Thyroid gland (tissue), 4 donors: ENCODE results near the gene CRYBA4. TPM values are rescaled to one million over a fixed set of nuclear protein-coding genes. Genes with fewer than 3 reads are reported as not detected.
A peak's percentile ranks its signal among the peaks of the same experiment; 100 is the strongest.

Source experiments
- DNase-seq, 2 donors: peaks; one replicate each; pipeline ENCODE4 v3.0.0-alpha.2; 2019
- H3K27ac ChIP-seq, 3 donors: fragments of 200-600 bp; sonication (generic); 1 replicate in 2 of 3; 2 replicates in 1 of 3; pipeline ENCODE4 v1.5.1; 2016 to 2019; ENCODE audit warnings: mild to moderate bottlenecking in 1 of 3, moderate library complexity in 1 of 3
- H3K27me3 ChIP-seq: fragments of 200-600 bp; sonication (generic); one replicate; pipeline ENCODE4 v1.5.1; 2019
- H3K36me3 ChIP-seq, 2 donors: fragments of 200-600 bp; sonication (generic); one replicate each; pipeline ENCODE4 v1.5.1; 2016 to 2019
- H3K4me1 ChIP-seq, 2 donors: fragments of 200-600 bp; sonication (generic); one replicate each; pipeline ENCODE4 v1.5.1; 2017 to 2019
- H3K4me3 ChIP-seq, 3 donors: fragments of 200-600 bp; sonication (generic); replicated peaks in 1 of 3; 1 replicate in 2 of 3; 2 replicates in 1 of 3; pipeline ENCODE4 v1.5.1; 2016; ENCODE audit warnings: mild to moderate bottlenecking in 1 of 3
- H3K9me3 ChIP-seq: fragments of 200-600 bp; sonication (generic); one replicate; pipeline ENCODE4 v1.5.1; 2017
- POLR2A ChIP-seq, 2 donors: fragments of 450-650 bp; IDR thresholded peaks; one replicate each; pipeline ENCODE4 v1.6.1; 2017; ENCODE audit warnings: antibody characterized with exemption in 2 of 2, mild to moderate bottlenecking in 2 of 2, moderate library complexity in 1 of 2
- WGBS, 2 donors: methylation state at CpG; one replicate each; pipeline ENCODE4 v1.1.5; 2017; 5-methylcytosine and 5-hydroxymethylcytosine counted together
- intact Hi-C: fragments of 100-400 bp; cut with DNase I; formaldehyde crosslinking; loops from one replicate; pipeline ENCODE4 v1.15.1; 2023
- total RNA-seq, 4 donors: library from RNA; depleted of rRNA; stranded (reverse); fragments of >200 nt; gene quantifications; one replicate each; pipeline ENCODE4 v1.2.3, GENCODE V29; 2016
- TF ChIP-seq, protein P1 (sequence below), 6 experiments: fragments of 200-600 bp in 3 of 6; fragments of 450-650 bp in 3 of 6; sonication (generic) in 3 of 6; IDR thresholded peaks; one replicate each; pipeline ENCODE4 v1.5.1; 2016 to 2019; ENCODE audit warnings: antibody characterized with exemption in 6 of 6, mild to moderate bottlenecking in 2 of 6, inconsistent platforms in 1 of 6, moderate library complexity in 1 of 6

Gene CRYBA4
- total RNA-seq, 4 donors from 2014 or later: not detected

DNA sequence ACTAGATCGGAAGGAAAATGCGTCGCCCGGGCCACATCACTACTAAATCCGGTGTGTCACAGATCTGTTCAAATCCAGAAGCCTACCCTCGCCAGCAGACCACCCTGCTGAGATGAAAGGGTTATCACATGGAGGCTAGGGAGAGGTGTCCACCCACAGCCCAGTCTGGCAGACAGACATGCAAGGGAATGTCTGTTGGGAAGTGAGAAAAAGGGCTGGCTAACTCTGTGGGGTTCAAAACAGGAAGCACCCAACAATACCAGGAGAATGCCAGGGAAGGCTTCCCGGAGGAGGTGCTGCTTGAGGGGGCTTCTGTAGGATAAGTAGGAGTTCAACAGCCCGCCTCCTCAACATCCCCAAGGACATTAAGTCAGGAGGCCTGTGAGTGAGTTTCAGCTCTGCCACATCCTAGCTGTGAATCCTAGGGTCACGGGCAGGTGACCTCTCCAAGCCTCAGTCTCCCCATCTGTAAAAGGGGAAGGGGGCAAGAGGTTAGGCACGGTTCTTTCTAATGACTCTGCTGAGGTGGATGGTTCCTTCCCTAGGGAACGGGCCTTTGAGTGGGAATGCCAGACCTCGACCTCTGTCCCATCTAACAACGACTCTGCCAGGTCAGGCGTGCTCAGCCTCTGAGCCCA, 32.9 kb upstream of the CRYBA4 start:
- intact Hi-C loops: loop anchor here (10.0 kb wide), 1 partner anchor 104 kb away; the partner anchor contains the start of genes HPS4 and SRRD
- DNase-seq: no peak
- Histone ChIP-seq H3K27ac (peak overlapping the region in 2 of 3 donors; percentile 81 to 88), H3K4me1 (peaks cover 40 to 48% of the 10 kb centered on the region in 2 donors), H3K9me3 (no peaks in the 10 kb centered on the region), H3K4me3 (peak overlapping the region; percentile 59 to 89 (median 71)), H3K36me3 (no peaks in the 10 kb centered on the region), H3K27me3 (no peaks in the 10 kb centered on the region)
- 60 to 65% methylated on average over 13 to 14 of the region's 14 CpGs for WGBS, 2 donors
- no peak for TF ChIP-seq POLR2A (IDR thresholded peaks at IDR 0.05)
- TF ChIP-seq, protein P1, sequence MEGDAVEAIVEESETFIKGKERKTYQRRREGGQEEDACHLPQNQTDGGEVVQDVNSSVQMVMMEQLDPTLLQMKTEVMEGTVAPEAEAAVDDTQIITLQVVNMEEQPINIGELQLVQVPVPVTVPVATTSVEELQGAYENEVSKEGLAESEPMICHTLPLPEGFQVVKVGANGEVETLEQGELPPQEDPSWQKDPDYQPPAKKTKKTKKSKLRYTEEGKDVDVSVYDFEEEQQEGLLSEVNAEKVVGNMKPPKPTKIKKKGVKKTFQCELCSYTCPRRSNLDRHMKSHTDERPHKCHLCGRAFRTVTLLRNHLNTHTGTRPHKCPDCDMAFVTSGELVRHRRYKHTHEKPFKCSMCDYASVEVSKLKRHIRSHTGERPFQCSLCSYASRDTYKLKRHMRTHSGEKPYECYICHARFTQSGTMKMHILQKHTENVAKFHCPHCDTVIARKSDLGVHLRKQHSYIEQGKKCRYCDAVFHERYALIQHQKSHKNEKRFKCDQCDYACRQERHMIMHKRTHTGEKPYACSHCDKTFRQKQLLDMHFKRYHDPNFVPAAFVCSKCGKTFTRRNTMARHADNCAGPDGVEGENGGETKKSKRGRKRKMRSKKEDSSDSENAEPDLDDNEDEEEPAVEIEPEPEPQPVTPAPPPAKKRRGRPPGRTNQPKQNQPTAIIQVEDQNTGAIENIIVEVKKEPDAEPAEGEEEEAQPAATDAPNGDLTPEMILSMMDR (IDR thresholded peaks at IDR 0.05): no peak

DNA sequence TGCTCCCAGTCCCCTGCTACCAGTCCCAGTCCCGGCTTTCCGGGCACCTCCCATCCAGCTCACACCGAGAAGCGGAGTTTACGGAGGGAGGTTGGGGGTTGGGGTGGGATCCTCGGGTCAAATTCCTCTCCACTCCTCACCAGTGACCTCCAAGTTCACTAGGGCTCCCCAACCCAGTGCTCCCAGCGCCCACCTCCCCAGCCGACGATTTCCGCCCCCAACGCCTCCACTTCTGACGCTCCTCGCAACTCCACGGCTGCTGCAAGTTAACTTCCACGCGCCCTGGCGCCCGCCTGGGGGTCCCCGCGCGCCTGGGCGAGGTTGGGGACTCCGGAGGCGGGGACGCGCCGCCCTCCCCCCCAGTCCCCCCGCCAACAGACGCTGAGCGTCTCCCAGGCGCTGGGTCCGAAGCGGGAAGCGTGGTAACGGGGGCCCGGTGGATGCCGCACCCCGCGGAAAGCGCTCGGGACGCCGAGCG, 32.4 kb upstream of the CRYBA4 start:
- 0 to 2% methylated on average over 11 to 15 of the region's 44 CpGs for WGBS, 2 donors
- H3K27ac ChIP-seq: peak overlapping the region; percentile 47 to 88 (median 81)
- H3K9me3 ChIP-seq: no peaks in the 10 kb centered on the region
- H3K4me1 ChIP-seq: peaks cover 34 to 42% of the 10 kb centered on the region in 2 donors
- peak overlapping the region; percentile 59 to 89 (median 71) for H3K4me3 ChIP-seq
- peak; percentile 42 to 54 for DNase-seq
- intact Hi-C loops: loop anchor here (10.0 kb wide), 1 partner anchor 105 kb away; the partner anchor contains the start of genes HPS4 and SRRD
- H3K36me3 ChIP-seq: no peaks in the 10 kb centered on the region
- TF ChIP-seq POLR2A (IDR thresholded peaks at IDR 0.05): no peak
- TF ChIP-seq, protein P1 (IDR thresholded peaks at IDR 0.05): no peak
- no peaks in the 10 kb centered on the region for H3K27me3 ChIP-seq

GRCh38 chr22:26589845-26590736, 31.7 kb upstream of the CRYBA4 start, which contains the start of gene TPST2:
TSS of gene TPST2 (minus strand) at chr22:26590132. CDS start at chr22:26541630, 48,502 bp downstream.
- H3K27me3 ChIP-seq: no peaks in the 10 kb centered on the region
- no peaks in the 10 kb centered on the region for H3K9me3 ChIP-seq
- DNase-seq: peak; percentile 74 to 75
- peaks cover 28 to 35% of the 10 kb centered on the region in 2 donors for H3K4me1 ChIP-seq
- peak within 1 kb of the TSS; percentile 59 to 89 (median 71) for H3K4me3 ChIP-seq
- intact Hi-C loops: loop anchor here (10.0 kb wide), 1 partner anchor 105 kb away; the partner anchor contains the start of genes HPS4 and SRRD
- peak within 1 kb of the TSS; percentile 47 to 88 (median 86) for H3K27ac ChIP-seq
- WGBS, 2 donors: 2% methylated on average over 17 to 19 of the region's 72 CpGs
- no peaks in the 10 kb centered on the region for H3K36me3 ChIP-seq
- TF ChIP-seq, protein P1 (IDR thresholded peaks at IDR 0.05): no peak
- TF ChIP-seq POLR2A (IDR thresholded peaks at IDR 0.05): peak in 1 of 2 donors; percentile 84

DNA sequence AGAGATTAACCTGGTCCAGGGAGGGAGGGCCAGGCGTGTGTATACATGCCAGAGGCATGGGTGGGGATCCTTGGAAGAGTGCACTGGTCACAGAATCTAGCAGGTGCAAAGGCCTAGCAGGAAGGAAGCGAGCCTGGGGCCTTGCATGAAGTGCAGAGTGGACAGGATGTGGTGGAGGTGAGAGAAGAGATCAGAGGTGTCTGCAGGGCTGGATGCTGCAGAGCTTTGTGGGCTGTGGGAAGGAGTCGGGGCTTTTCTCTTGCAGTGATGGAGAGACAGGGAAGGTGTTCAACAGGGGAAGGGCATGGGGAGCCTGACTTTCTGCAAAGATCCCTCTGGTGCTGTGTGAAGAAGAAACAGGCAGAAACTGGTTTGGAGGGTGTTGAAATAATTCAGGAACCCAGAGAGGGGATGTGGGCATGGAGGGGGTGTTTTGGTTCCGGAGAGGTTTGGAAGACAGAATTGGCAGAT, 29.3 kb upstream of the CRYBA4 start:
- no peaks in the 10 kb centered on the region for H3K36me3 ChIP-seq
- H3K27me3 ChIP-seq: no peaks in the 10 kb centered on the region
- 82 to 86% methylated on average over 4 of the region's 4 CpGs for WGBS, 2 donors
- H3K4me1 ChIP-seq: peaks cover 7 to 13% of the 10 kb centered on the region in 2 donors
- H3K27ac ChIP-seq: no peak overlapping the region
- intact Hi-C loops: no loop called here
- no peaks in the 10 kb centered on the region for H3K9me3 ChIP-seq
- TF ChIP-seq, protein P1 (IDR thresholded peaks at IDR 0.05): no peak
- TF ChIP-seq POLR2A (IDR thresholded peaks at IDR 0.05): no peak
- no peak overlapping the region for H3K4me3 ChIP-seq
- DNase-seq: no peak
